GM18508 (cell line): ENCODE measurements around the gene AKR1C3.
A peak's percentile ranks its signal among the peaks of the same experiment; 100 is the strongest.
"Not testable (repeated sequence)": the region's sequence is repeated elsewhere in the genome, so short reads cannot be mapped to it uniquely, and the experiment has no call there.

ENCODE experiments used
- ATAC-seq: cut with Tn5 transposase; IDR thresholded peaks from one replicate; pipeline ENCODE4 v1.9.1; 2021; ENCODE audit warnings: moderate number of reproducible peaks; ENCODE audit not compliant: insufficient read depth, unreplicated experiment

Gene AKR1C3

GRCh38 chr10:5081091-5081490 is 13.1 kb upstream of the AKR1C3 start:
- ATAC-seq, result no peak

- ATAC-seq, result no peak
Measured at GRCh38 chr10:5088703-5089261, 5.4 kb upstream of the AKR1C3 start.

DNA sequence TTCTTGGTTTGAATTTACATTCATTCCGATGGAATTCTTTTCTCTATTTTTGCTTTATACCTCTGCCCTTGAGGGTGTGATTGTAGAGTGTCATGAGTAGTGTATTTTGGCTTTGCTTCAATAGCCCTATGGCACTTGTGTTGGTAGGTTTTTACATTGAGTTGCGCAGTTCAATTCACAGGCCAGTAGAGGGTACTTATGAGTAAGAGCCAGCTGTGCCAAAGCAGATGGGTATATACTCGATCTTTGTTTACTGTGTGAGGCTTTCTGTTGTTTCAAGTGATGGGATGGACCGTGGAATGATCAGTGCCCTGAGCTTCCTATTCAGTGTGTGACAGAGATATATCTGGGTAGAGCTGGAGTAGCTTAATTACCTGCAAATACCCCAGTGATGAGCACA is 4.3 kb upstream of the AKR1C3 start:
- ATAC-seq, result peak; percentile 82

GRCh38 chr10:5090551-5090950 is 3.7 kb upstream of the AKR1C3 start:
- ATAC-seq, result no peak

DNA sequence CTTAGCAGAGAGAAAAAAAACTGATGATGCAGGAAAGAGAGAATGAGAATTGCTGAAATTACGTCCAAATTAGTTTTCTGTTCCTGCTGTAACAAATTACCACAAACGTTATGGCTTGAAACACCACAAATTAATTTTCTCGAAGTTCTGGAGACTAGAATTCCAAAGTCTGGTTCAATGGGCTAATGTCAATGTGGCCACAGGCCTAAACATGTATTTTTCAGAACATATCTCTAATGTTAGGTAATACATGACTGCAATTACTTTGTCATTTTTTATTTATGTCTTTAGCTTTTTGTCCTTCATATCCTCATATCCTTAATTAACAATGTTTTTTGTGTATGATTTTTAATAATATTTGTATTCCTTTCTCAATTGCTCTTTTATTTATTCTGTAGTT is 3.0 kb upstream of the AKR1C3 start:
- no peak for ATAC-seq

DNA sequence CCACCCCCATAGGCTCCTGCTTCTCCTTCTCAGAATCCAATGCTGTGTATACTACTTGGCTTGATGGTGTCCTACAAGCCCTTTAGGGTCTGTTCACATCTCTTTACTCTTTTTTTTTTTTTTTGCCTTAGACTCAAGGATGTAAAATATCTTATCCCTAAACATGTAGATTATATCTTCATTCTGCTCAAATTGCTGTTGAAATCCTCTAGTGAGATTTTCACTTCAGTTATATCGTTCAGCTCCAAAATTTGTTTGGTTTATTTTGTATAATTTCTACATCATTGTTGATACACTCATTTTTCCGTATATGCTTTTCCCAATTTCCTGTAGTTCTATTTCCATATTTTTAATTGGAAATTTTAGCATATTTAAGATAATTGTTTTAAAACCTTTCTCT is 1.8 kb upstream of the AKR1C3 start:
- no peak for ATAC-seq

DNA sequence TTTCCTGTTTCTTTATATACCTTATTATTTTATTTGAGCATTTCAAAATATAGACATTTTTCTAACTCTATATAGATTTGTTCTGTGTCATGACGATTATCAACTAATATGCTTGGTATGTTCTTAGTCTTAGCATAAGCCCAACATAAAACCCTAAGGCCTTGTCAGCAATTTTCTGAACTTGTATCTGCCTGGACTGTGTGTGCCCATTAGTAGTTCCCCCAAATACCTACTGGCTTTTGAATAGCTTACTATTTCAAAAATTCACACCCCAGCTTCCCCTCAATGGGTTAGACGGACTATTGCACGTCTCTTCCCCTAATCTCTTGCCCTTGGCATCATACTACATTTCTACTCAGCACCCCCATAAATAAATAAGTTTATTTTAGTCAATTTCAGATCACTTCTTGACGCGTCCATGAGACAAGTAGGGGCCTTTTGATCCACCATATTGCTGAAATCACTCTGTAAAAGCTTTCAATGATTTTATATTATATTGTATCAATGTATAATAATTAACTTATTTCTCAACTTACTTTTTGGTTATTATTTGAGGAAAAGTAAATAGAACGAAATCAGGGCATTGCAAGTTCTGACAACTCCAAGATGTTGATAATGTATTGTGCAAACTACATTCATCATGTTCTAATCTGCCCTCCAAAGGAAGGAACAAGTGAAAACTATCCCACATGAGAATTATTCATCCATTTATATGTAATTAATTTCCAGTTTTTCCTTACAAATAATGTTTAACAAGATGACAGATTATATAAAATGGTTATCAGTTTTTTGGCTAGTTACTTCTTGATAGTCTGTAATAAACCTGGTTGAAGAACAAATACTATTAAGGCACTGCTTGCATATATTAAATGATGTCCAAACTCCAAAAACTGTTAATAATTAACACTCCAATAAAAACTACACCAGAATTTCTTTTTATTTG is 1.1 kb upstream of the AKR1C3 start:
- no peak for ATAC-seq

GRCh38 chr10:5095687-5096086 is 1.5 kb downstream of the AKR1C3 start:
- ATAC-seq, result no peak

- ATAC-seq, result no peak
Measured at GRCh38 chr10:5096108-5096507, 1.9 kb downstream of the AKR1C3 start.

DNA sequence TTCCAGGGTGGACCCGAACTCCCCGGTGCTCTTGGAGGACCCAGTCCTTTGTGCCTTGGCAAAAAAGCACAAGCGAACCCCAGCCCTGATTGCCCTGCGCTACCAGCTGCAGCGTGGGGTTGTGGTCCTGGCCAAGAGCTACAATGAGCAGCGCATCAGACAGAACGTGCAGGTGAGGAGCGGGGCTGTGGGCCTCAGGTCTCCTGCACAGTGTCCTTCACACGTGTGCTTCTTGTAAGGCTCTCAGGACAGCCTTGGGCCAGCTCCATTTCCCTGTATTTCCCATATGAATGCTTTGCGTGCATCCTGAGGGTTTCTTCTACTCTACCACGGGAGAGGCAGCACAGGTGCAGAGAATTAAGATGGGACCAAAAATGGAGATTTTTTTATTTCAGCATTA is 8.3 kb downstream of the AKR1C3 start:
- not testable (repeated sequence) for ATAC-seq

- no peak for ATAC-seq
Measured at GRCh38 chr10:5103481-5103880, 9.3 kb downstream of the AKR1C3 start.

DNA sequence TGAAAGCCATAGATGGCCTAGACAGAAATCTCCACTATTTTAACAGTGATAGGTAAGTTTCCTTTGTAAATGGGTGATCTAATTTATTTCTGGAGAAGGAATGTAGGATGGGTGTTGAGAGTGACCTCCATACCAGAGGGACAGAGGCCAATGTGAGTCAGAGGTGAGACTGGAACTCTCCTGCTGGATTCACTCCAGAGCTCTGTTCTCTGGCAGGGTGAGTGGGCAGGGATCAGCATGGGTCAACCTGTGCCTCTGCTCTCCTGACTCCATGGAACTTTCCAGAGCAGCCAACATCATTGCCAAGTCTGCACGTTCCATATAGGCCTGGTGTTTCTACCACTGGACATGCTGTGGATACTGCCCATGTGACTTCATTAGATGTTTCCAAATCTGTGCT is 11.4 kb downstream of the AKR1C3 start:
- no peak for ATAC-seq

- no peak for ATAC-seq
Measured at GRCh38 chr10:5106553-5106952, 12.3 kb downstream of the AKR1C3 start.

DNA sequence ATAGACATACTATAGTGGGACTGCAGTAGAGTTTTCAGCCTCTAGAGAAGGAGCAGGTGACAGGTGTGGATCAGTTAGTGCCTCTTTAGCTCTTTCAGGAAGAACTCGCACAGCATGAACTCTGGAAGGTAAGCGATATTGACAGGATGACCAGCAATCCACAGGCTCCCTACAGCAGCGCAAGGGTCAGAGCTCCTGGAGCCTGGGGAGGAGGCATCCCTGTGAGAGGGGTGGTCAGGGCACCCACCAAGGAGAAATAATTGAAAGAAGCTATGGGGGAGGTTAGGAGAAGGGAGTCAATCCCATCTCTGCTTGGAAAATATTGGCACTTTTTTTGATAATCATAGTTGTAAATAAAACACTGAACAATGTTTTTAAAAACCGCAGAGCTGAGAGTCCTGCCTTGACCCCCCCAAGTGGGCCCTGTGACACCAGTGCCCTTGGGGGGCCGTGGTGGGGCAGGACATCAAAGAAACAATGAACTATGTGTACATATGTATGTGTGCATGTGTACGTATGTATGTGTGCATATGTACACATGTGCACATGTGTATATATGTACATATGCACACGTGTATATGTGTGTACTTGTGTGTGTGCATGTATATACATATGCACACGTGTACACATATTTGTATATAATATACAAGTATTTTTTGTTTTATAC is 13.8 kb downstream of the AKR1C3 start:
- no peak for ATAC-seq

DNA sequence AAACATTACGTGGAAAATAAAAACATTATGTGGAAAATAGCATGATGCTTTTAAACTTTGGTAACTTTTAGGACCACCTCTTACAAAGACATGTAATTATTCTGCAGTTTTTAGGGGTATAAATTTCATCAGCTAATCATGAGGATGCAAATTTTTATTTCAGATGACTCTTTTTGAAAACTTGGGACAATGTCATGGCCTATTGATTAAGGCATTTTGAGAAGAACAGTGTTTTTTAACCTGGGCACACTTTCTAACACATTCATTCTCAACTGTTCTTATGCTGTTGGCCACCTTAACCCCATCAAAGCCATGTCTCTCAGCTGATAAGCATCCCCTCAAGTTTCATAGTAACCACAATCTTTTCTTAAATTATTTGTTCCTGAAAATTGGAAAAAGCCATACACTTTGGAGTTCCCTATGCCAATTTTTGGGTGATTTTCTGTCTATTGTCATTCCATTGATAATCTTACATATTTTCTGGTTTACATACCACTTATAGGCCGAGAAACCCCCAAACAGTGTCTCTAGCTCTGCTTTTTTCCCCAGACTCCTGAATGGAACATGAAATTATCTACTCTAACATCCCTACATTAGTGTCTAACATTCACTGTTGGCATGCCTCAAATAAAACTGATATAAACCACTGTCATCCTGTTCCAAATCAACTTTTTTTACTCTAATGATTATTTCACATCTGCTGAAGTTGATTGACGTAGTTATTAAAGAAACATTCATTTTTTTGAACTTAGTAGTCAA is 14.6 kb downstream of the AKR1C3 start:
- no peak for ATAC-seq

GRCh38 chr10:5109861-5110260 is 15.6 kb downstream of the AKR1C3 start:
- not testable (repeated sequence) for ATAC-seq

- no peak for ATAC-seq
Measured at GRCh38 chr10:5116621-5117020, 22.4 kb downstream of the AKR1C3 start.

DNA sequence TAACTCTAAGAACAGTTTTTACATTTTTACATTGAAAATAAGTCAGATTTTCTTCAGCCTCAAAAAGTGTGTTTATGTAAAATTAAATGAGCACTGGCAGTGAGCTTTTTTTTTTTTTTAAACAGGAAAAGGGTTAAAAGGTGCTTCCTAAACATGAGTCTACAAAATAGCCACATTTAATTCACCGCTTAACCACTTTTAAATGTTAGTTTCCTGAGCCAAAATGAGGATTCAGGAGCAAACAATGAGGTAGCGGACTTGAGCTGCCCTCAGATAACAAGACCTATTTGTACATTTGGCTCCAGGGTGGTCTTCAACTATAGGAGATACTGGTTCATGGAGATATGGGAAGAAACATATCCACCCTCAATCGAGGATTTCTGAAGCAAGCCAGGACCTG is 22.8 kb downstream of the AKR1C3 start:
- no peak for ATAC-seq

GRCh38 chr10:5119997-5120396 is 25.8 kb downstream of the AKR1C3 start:
- not testable (repeated sequence) for ATAC-seq

GRCh38 chr10:5123886-5124285 is 29.7 kb downstream of the AKR1C3 start:
- no peak for ATAC-seq
